NCI-H510A treated with DMSO at 0.1 percent for 48 hours (cell line): Measurements from ENCODE around the gene EEA1.

Source experiments
- DNase-seq: peaks from one replicate; lab custom pipeline; 2025; lab: John Stamatoyannopoulos, UW

Gene EEA1

DNA sequence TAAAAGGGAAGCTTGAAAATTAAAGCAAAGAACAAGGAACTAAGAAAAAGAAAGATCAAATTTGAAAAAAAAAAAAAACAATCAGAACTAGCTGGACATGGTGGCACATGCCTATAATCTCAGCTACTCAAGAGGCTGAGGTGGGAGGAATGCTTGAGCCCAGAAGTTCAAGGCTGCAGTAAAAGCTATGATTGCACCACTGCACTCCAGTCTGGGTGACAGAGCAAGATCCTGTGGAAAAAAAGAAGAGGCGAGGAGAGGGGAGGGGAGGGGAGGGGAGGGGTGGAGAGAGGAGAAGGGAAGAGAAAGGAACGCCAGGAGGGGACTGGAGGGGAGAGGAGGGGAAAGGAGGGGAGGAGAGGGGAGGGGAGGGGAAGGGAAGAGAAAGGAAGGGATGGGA lies 43.0 kb downstream of the EEA1 start:
- no peak for DNase-seq

DNA sequence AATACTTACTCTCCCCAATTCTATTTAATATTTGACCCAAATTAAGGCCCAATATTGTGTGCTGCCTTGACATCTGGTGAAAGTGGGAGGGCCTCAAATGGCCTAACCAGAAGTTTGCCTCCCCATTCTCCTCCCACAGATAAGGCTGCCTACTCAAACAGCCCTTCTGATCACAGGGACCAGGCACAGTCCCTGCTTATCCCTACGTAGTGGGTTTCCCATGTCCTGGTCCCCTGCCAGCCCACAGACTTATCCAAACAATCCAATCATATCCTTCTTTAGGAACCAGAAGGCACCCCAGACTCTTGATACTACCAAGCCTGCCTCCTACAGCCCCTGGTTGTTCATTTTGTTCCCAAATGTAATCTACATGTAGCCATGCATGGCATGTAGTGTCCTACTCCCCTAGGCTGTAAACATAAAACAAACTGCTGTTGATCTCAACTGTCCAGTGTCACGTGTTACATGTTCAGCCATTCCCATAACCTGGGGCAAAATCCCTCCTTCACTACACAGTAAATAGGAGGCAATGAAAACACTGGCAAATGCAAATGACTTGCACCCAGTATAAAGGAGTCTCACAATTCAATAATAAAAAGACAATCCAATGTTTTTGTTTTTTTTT lies 49.3 kb downstream of the EEA1 start:
- no peak for DNase-seq

- no peak for DNase-seq
Observed at GRCh38 chr12:92877904-92878303, 51.2 kb downstream of the EEA1 start.

DNA sequence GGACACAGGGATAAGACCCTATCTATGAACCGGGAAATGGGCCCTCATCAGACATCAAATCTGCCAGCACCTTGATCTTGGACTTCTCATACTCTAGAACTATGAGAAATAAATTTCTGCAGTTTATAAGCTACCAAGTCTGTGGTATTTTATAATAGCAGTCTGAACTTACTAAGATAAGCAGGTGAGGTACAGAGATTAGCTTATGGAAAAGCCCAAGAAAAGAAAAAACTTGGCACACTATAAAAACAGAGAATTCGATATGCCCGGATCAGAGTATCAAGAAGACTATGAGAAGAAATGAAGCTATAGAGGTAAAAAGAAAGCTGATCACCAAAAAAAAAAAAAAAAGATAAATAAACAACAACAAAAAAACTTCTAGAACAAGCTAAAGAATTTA lies 52.6 kb downstream of the EEA1 start:
- no peak for DNase-seq

- no peak for DNase-seq
Observed at GRCh38 chr12:92871116-92871515, 58.0 kb downstream of the EEA1 start.

DNA sequence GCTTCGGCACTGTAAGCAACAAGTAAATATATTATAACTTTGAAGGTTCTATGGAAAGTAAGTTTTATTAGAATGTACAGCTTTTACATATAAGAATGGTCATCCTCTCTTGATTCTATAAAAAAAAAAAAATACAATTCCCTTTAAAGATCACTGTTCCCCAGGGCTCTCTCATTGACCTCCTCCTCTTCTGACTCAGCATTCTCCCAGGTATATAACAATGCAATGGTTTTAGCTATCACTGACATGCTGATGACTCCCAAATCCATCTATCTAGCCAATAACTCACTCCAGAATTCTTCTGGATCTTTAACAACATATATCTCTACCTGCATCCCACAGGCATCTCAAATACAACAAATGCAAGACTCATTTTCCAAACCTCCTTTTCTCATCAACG lies 62.7 kb downstream of the EEA1 start:
- no peak for DNase-seq

- DNase-seq = no peak
Observed at GRCh38 chr12:92863251-92863650, 65.8 kb downstream of the EEA1 start.

DNA sequence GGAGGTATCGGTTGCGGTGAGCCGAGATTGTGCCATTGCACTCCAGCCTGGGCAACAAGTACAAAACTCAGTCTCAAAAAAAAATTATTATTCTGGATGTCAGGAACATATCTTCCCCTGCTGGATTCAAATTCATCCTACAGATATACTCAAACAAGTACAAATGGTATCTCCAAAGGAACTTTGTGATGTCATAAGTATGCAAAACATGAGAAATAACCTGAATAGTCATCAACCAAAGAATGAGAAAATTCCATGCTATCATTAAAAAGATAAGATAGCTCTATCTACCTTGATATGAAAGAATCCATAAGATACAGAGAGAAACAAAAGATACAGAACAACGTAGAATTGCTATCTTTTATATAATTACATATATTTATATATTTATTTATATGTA lies 67.7 kb downstream of the EEA1 start:
- DNase-seq = no peak

GRCh38 chr12:92860521-92860920 lies 68.6 kb downstream of the EEA1 start:
- DNase-seq = no peak

DNA sequence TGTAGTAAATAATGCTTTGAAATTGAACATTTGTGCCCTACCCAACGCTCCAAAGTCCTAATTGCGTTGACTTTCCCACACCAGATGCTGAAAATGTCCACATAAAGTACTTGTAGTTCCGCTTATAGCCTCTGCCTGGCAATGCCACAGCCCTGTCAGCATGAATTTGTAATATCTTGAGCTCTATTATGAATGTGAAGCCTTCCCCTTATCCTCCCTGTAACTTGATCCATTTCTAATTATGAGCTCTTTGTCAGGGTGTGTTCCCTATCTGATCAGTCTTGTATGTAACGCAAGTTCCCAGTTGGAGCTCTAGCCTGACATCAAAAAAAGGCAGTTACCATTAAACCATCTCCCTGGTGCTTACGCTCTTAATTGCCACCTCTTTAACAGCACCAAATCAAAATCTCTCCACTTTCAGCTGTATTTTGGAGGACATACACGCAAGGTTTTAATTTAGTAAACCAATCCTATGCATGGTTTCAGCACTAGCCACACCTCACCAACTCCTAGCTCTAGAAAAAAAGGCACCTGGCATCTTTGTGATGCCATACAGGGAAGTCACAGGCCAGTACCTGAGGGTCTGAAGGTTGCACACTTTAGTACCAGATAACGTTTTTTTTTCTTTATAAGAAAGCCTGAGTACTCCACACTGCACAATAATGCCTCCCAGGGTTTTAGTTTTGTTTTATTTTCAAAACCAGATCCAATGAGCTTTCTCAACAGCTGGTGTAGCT lies 69.3 kb downstream of the EEA1 start:
- peak; percentile 80 for DNase-seq

DNA sequence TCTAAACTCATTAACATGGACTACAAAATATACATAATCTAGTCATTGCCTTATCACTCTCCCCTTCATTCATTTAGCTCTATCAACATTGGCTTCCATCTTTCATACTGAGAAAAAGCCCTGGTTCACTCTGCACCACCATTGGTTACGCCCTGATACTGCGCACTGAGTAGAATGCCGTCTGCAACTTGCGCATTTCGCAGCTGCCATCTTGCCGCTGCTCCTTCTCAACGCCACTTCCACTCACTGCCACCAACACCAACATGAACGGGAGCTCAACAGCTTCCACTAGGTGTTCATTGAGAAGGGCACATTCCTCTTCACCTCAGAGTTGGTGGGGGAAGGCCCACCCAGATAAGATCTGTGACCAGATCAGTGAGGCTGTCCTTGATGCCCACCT lies 71.3 kb downstream of the EEA1 start:
- DNase-seq = no peak

- DNase-seq = no peak
Observed at GRCh38 chr12:92854344-92854743, 74.8 kb downstream of the EEA1 start.

DNA sequence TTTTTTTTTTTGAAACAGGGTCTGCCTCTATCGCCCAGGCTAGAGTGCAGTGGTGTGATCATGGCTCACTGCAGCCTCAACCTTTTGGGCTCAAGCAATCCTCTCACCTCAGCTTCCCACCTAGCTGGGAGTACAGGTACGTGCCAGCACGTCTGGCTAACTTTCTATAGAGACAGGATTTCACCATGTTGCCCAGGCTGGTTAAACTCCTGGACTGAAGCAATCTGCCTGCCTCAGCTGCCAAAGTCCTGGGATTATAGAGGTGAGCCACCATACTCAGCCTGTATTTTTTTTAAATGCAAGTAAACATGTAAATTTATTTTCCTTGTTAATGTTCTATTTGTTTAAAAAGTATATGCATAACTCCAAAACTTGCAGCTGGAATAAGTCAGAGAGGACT lies 80.4 kb downstream of the EEA1 start:
- no peak for DNase-seq

- no peak for DNase-seq
Observed at GRCh38 chr12:92847368-92847767, 81.7 kb downstream of the EEA1 start.

- no peak for DNase-seq
Observed at GRCh38 chr12:92845329-92845728, 83.8 kb downstream of the EEA1 start.

DNA sequence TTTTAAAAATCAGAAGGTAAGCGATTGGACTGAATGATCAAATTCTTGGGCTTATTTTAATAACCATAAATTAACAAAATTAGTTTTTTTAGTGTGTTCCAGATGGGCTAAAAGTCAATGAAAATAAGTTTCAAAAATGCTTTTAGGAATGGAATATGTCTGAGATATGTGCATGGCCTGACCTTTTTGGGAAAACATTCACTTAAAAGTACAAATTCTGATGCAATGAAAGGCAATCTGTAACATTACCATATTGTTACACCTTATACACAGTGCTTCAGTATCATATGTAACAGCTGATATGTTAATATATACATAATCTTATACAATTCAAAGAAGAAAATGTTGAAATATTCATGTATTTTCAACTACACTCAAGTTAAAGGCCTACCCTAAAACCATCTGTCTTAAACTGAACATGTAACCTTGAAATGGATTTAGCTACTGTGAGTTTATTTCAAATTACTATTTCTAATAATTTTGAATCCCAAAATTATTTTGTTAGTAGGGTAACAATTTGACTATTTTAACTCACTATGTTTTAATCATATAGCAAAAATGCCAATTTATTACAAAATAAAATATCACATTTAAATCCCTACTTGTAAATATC lies 84.8 kb downstream of the EEA1 start:
- DNase-seq = no peak

DNA sequence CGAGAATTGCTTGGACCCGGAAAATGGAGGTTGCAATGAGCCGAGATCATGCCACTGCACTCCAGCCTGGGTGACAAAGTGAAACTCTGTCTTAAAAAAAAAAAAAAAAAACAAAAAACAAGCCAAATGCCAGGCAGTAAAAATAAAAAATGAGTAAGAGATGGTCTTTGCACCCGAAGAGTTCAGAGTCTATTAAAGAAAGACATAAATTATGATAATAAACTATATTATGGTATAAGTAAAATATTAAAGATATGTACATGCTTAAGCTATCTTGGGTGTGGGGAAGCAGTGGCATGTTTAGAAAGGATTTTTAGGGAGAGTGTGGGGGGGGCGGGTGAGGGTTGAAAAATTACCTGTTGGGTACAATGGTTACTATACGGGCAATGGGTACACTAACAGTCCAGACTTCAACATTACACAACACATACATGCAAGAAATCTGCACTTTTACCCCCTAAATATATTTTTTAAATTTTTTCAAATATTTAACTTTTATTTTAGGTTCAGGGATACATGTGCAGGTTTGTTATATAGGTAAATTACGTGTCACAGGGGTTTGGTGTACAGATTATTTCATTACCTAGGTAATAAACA lies 99.3 kb downstream of the EEA1 start:
- no peak for DNase-seq

- no peak for DNase-seq
Observed at GRCh38 chr12:92828565-92828964, 100.5 kb downstream of the EEA1 start.

GRCh38 chr12:92827836-92828431 lies 101.2 kb downstream of the EEA1 start:
- peak; percentile 2 for DNase-seq

- DNase-seq = no peak
Observed at GRCh38 chr12:92821142-92821541, 108.0 kb downstream of the EEA1 start.

DNA sequence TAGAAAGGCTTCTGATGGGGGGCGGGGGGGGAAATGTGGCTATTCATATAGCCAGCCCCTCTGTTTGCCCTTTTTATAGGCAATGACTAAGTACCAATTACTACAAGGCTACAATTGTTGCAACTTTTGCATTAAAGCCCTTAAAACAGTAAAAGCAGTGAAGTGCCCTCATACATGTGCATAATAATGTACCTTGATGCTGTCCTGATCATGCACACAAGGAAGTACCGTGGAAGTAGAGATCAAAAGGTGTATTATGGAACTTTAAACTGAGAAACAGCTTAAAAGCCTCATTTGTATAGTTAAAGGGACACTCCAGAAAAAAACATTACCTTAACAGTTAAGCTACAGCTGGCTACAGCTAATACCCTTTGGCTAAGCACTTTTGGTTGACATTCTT lies 114.5 kb downstream of the EEA1 start:
- DNase-seq = no peak

- no peak for DNase-seq
Observed at GRCh38 chr12:92810370-92810769, 118.7 kb downstream of the EEA1 start.

DNA sequence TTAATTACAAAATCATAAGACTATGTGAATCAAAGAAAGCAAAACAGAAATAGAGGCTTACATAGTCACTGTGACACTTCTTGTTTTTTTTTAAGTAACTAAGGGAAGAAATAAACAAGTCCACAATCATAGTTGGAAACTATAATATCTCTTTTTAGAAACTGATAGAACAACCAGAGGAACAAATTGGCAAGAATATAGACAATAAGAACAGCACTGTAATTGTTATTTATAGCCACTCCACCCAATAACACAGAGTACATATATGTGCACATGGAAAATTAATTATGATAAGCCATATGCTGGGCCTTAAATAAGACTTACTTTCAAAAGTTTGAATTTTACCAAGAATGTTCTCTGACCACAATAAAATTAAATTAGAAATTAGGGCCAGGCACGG lies 125.2 kb downstream of the EEA1 start:
- no peak for DNase-seq
